Panc1 (cell line): ENCODE results near the gene ATP13A1.
"Not testable (repeated sequence)": the region's sequence is repeated elsewhere in the genome, so short reads cannot be mapped to it uniquely, and the experiment has no call there.

Experiments used
- TF ChIP-seq, protein P1 (sequence below), 2 experiments: IDR thresholded peaks; 2 replicates each; pipeline ENCODE4 v1.6.1; 2011 to 2012; ENCODE audit warnings: low read depth in 2 of 2, control low read depth in 1 of 2, low read length in 1 of 2, mild to moderate bottlenecking in 1 of 2, moderate library complexity in 1 of 2; ENCODE audit not compliant: insufficient read depth in 1 of 2
- TF ChIP-seq, protein P2 (sequence below): fragments of 450-650 bp; IDR thresholded peaks from 2 replicates; pipeline ENCODE4 v1.5.1; 2017; ENCODE audit warnings: mild to moderate bottlenecking

- TF ChIP-seq, protein P1, sequence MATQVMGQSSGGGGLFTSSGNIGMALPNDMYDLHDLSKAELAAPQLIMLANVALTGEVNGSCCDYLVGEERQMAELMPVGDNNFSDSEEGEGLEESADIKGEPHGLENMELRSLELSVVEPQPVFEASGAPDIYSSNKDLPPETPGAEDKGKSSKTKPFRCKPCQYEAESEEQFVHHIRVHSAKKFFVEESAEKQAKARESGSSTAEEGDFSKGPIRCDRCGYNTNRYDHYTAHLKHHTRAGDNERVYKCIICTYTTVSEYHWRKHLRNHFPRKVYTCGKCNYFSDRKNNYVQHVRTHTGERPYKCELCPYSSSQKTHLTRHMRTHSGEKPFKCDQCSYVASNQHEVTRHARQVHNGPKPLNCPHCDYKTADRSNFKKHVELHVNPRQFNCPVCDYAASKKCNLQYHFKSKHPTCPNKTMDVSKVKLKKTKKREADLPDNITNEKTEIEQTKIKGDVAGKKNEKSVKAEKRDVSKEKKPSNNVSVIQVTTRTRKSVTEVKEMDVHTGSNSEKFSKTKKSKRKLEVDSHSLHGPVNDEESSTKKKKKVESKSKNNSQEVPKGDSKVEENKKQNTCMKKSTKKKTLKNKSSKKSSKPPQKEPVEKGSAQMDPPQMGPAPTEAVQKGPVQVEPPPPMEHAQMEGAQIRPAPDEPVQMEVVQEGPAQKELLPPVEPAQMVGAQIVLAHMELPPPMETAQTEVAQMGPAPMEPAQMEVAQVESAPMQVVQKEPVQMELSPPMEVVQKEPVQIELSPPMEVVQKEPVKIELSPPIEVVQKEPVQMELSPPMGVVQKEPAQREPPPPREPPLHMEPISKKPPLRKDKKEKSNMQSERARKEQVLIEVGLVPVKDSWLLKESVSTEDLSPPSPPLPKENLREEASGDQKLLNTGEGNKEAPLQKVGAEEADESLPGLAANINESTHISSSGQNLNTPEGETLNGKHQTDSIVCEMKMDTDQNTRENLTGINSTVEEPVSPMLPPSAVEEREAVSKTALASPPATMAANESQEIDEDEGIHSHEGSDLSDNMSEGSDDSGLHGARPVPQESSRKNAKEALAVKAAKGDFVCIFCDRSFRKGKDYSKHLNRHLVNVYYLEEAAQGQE (IDR thresholded peaks at IDR 0.05; ENCODE audit: insufficient read depth in 1 of 2, low read depth in 2 of 2, low read length in 1 of 2) = not testable (repeated sequence)
- TF ChIP-seq, protein P2, sequence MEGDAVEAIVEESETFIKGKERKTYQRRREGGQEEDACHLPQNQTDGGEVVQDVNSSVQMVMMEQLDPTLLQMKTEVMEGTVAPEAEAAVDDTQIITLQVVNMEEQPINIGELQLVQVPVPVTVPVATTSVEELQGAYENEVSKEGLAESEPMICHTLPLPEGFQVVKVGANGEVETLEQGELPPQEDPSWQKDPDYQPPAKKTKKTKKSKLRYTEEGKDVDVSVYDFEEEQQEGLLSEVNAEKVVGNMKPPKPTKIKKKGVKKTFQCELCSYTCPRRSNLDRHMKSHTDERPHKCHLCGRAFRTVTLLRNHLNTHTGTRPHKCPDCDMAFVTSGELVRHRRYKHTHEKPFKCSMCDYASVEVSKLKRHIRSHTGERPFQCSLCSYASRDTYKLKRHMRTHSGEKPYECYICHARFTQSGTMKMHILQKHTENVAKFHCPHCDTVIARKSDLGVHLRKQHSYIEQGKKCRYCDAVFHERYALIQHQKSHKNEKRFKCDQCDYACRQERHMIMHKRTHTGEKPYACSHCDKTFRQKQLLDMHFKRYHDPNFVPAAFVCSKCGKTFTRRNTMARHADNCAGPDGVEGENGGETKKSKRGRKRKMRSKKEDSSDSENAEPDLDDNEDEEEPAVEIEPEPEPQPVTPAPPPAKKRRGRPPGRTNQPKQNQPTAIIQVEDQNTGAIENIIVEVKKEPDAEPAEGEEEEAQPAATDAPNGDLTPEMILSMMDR = not testable (repeated sequence)
Measured at GRCh38 chr19:19700493-19700892, 37.0 kb upstream of the ATP13A1 start.
